Large intestine (tissue), 3 donors: ENCODE measurements around the gene SLC4A1. TPM values are rescaled to one million over a fixed set of nuclear protein-coding genes. Genes with fewer than 3 reads are reported as not detected.

Source experiments
- DNase-seq, 2 donors: peaks; one replicate each; pipeline versions ENCODE4 v3.0.0 to v3.0.0-alpha.2; 2013
- H3K27ac ChIP-seq: one replicate; pipeline ENCODE4 v1.5.1; 2013; ENCODE audit warnings: low read length
- H3K27me3 ChIP-seq: 2 replicates; pipeline ENCODE4 v1.6.1; 2013; ENCODE audit warnings: low read length; ENCODE audit not compliant: control insufficient read depth, insufficient read depth
- H3K36me3 ChIP-seq: 2 replicates; pipeline ENCODE4 v1.6.1; 2013; ENCODE audit warnings: low read length; ENCODE audit not compliant: control insufficient read depth, insufficient read depth
- H3K4me1 ChIP-seq: one replicate; pipeline ENCODE4 v1.6.1; 2013; ENCODE audit warnings: low read length; ENCODE audit not compliant: control insufficient read depth, insufficient read depth
- H3K4me3 ChIP-seq: one replicate; pipeline ENCODE4 v1.5.1; 2013; ENCODE audit warnings: low read length
- H3K9me3 ChIP-seq: one replicate; pipeline ENCODE4 v1.6.1; 2013; ENCODE audit warnings: mild to moderate bottlenecking, low read depth, low read length, moderate library complexity; ENCODE audit not compliant: control insufficient read depth
- WGBS: methylation state at CpG from one replicate; pipeline ENCODE4 v1.1.5; 2013; ENCODE audit warnings: low lambda C conversion rate; ENCODE audit not compliant: insufficient coverage; 5-methylcytosine and 5-hydroxymethylcytosine counted together
- polyA plus RNA-seq: library from polyadenylated mRNA; unstranded; fragments of 120-200 nt; gene quantifications from one replicate; pipeline ENCODE4 v1.2.1, GENCODE V29; 2013

Gene SLC4A1
- polyA plus RNA-seq, 1 donor, result 8.7 TPM

DNA sequence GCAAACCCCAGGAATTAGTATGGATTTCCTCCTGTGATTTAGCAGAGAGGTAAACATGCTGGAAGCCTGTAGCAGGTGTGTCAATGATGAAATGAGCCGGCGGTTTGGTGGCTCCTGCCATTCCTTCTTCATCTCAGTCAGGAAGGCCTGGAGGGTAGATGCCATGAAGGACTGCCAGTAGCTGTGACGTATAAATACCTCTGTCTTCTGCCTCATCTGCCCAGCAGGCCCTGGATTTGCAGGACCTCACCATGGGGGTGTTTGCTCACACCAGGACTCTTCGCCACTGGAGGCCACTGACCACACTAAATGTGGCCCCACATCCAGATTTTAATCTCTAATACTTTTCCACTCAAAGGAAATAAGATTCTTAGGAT is 16.1 kb upstream of the SLC4A1 start:
- Histone ChIP-seq H3K9me3 (no peaks in the 10 kb centered on the region), H3K4me1 (peaks cover 9% of the 10 kb centered on the region), H3K4me3 (no peak overlapping the region), H3K27me3 (peaks cover 2% of the 10 kb centered on the region), H3K27ac (no peak overlapping the region), H3K36me3 (no peaks in the 10 kb centered on the region)
- no CpG with 5 or more reads among the region's 4 CpGs for WGBS
- DNase-seq, result no peak

GRCh38 chr17:44283344-44284023 is 15.5 kb upstream of the SLC4A1 start:
- no peak overlapping the region for H3K4me3 ChIP-seq
- H3K36me3 ChIP-seq, result no peaks in the 10 kb centered on the region
- no peaks in the 10 kb centered on the region for H3K9me3 ChIP-seq
- no peak overlapping the region for H3K27ac ChIP-seq
- no peak for DNase-seq
- H3K4me1 ChIP-seq, result peaks cover 9% of the 10 kb centered on the region
- peaks cover under 1% of the 10 kb centered on the region for H3K27me3 ChIP-seq
- WGBS, result no CpG with 5 or more reads among the region's 8 CpGs

- peaks cover 4% of the 10 kb centered on the region for H3K27me3 ChIP-seq
- H3K9me3 ChIP-seq, result no peaks in the 10 kb centered on the region
- H3K4me1 ChIP-seq, result peaks cover 9% of the 10 kb centered on the region
- H3K4me3 ChIP-seq, result no peak overlapping the region
- DNase-seq, result no peak
- 80% methylated on average over 1 of the region's 3 CpGs for WGBS
- H3K36me3 ChIP-seq, result no peaks in the 10 kb centered on the region
- H3K27ac ChIP-seq, result no peak overlapping the region
Observed at GRCh38 chr17:44282264-44282663, 14.3 kb upstream of the SLC4A1 start.

DNA sequence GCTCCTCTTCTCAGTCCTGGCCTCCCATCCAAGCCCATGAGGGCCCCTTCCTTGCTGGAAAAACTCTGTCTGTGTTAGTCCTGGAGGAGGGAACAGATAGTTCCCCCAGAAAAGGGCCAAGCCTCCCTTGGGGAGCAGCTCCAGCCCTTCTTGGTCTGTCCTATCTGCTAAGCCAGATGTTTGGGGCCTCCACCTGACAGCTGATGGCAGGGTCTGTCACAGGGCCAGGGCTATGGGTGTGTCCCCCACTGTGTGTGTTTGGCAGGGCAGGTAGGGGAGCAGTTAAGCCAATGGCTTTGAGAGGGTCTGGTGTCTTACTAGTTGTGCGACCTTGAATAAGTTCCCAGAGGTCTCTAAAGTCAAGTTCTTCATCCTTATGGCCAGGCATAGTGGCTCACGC is 13.6 kb upstream of the SLC4A1 start:
- no peaks in the 10 kb centered on the region for H3K36me3 ChIP-seq
- H3K27ac ChIP-seq, result no peak overlapping the region
- H3K4me3 ChIP-seq, result no peak overlapping the region
- WGBS, result no CpG with 5 or more reads among the region's 2 CpGs
- peaks cover 4% of the 10 kb centered on the region for H3K27me3 ChIP-seq
- no peaks in the 10 kb centered on the region for H3K9me3 ChIP-seq
- H3K4me1 ChIP-seq, result peaks cover 9% of the 10 kb centered on the region
- no peak for DNase-seq

GRCh38 chr17:44280392-44280937 is 12.5 kb upstream of the SLC4A1 start:
- Histone ChIP-seq H3K36me3 (no peaks in the 10 kb centered on the region), H3K27me3 (peaks cover 4% of the 10 kb centered on the region), H3K4me1 (peaks cover 9% of the 10 kb centered on the region), H3K27ac (peak overlapping the region; percentile 42), H3K4me3 (no peak overlapping the region), H3K9me3 (no peaks in the 10 kb centered on the region)
- DNase-seq, result no peak
- no CpG with 5 or more reads among the region's 12 CpGs for WGBS

GRCh38 chr17:44279666-44280391 is 11.9 kb upstream of the SLC4A1 start:
- Histone ChIP-seq H3K4me1 (peaks cover 9% of the 10 kb centered on the region), H3K36me3 (no peaks in the 10 kb centered on the region), H3K9me3 (no peaks in the 10 kb centered on the region), H3K27ac (peak overlapping the region; percentile 42), H3K27me3 (peaks cover 4% of the 10 kb centered on the region), H3K4me3 (no peak overlapping the region)
- DNase-seq, result peak; percentile 58 to 72
- no CpG with 5 or more reads among the region's 20 CpGs for WGBS

DNA sequence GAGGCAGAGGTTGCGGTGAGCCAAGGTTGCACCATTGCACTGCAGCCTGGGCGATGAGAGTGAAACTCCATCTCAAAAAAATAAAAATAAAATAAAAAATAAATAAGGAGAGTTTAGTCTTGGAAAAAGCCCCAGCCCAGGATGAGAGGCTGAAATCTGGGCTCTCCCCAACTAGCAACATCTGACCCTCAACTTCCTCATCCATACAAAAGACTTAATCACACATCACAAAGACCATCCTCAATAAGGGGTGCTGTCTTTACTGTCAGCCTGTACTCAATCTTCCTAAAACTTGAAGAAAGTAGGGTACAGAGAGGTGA is 11.4 kb upstream of the SLC4A1 start:
- DNase-seq, result no peak
- Histone ChIP-seq H3K36me3 (no peaks in the 10 kb centered on the region), H3K27me3 (peaks cover 5% of the 10 kb centered on the region), H3K9me3 (no peaks in the 10 kb centered on the region), H3K4me1 (peaks cover 9% of the 10 kb centered on the region), H3K4me3 (no peak overlapping the region), H3K27ac (no peak overlapping the region)
- no CpG with 5 or more reads among the region's 2 CpGs for WGBS

- Histone ChIP-seq H3K27ac (no peak overlapping the region), H3K4me1 (peaks cover 9% of the 10 kb centered on the region), H3K9me3 (no peaks in the 10 kb centered on the region), H3K27me3 (peaks cover 16% of the 10 kb centered on the region), H3K36me3 (no peaks in the 10 kb centered on the region), H3K4me3 (no peak overlapping the region)
- no CpG with 5 or more reads among the region's 4 CpGs for whole genome bisulfite sequencing
- no peak for DNase-seq
Observed at GRCh38 chr17:44277976-44278375, 10.0 kb upstream of the SLC4A1 start.

DNA sequence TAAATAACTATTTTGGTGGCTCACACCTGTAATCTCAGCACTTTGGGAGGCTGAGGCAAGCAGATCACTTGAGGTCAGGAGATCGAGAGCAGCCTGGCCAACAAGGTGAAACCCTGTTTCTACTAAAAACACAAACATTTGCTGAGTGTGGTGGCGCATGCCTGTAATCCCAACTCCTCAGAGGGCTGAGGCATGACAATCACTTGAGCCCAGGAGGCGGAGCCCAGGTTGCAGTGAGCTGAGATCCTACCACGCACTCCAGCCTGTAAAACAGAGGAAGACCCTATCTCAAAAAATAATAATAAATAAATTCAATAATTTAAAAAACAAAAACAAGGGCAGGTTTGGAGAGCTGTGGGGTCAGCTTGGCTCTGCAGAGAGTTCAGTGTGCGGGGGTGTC is 5.7 kb upstream of the SLC4A1 start:
- no peak overlapping the region for H3K27ac ChIP-seq
- no peak overlapping the region for H3K4me3 ChIP-seq
- no peaks in the 10 kb centered on the region for H3K36me3 ChIP-seq
- H3K9me3 ChIP-seq, result no peaks in the 10 kb centered on the region
- H3K27me3 ChIP-seq, result peaks cover 29% of the 10 kb centered on the region
- 100% methylated on average over 1 of the region's 5 CpGs for WGBS
- DNase-seq, result no peak
- H3K4me1 ChIP-seq, result no peaks in the 10 kb centered on the region

DNA sequence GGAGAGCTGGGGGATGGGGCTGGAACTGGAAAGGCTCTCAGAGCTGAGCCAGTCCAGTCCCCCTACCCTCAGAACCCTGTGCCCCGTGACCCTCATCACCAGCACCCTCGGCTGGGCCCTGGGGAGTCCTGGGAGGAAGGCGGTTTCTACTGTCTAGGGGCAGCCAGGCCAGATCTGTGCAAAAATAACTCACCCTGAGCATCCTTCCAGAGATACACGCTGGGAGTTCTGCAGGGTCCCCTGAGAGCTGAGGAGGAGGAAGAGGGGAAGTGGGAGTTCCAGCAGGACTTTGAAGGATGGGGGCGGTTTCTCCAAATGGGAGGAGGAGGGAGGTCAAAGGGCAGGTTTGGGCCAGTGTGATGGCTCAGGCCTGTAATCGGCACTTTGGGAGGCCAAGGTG is 5.0 kb upstream of the SLC4A1 start:
- no CpG with 5 or more reads among the region's 6 CpGs for WGBS
- no peaks in the 10 kb centered on the region for H3K4me1 ChIP-seq
- no peaks in the 10 kb centered on the region for H3K9me3 ChIP-seq
- no peak overlapping the region for H3K4me3 ChIP-seq
- H3K27me3 ChIP-seq, result peaks cover 29% of the 10 kb centered on the region
- no peaks in the 10 kb centered on the region for H3K36me3 ChIP-seq
- no peak overlapping the region for H3K27ac ChIP-seq
- no peak for DNase-seq
